HTERT RPE-1 (cell line): ENCODE data around the gene CDH24.

Experiments
- in situ Hi-C: fragments of 300-500 bp; cut with MboI; formaldehyde crosslinking; loops from 4 replicates; pipeline ENCODE4 v1.14.3; 2020; ENCODE audit warnings: low sequenced_read_pairs

The CDH24 gene

GRCh38 chr14:23066855-23067744, 9.8 kb upstream of the CDH24 start:
- in situ Hi-C loops, result no loop called here

GRCh38 chr14:23066368-23066767, 9.0 kb upstream of the CDH24 start:
- in situ Hi-C loops, result no loop called here

GRCh38 chr14:23063601-23064000, 6.3 kb upstream of the CDH24 start:
- in situ Hi-C loops, result no loop called here

DNA sequence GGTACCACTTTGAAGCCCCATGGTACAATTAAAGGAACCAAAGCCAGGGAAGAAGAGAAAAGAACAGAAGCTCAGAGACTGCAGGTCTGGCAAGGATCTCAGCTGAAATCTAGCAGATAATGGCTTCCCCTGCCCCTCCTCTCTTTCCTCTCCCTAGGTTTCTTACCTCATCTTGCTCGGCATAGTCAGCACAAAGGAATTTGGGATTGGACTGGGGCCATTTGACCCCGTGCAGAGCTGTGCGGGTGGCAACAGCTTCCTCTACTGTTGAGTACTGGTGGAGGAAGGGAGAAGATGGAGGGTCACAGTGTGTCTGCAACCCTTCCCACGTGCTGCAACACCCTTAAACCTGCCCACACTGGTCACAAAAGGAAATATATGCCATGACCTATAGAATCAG, 4.7 kb upstream of the CDH24 start:
- in situ Hi-C loops, result no loop called here

DNA sequence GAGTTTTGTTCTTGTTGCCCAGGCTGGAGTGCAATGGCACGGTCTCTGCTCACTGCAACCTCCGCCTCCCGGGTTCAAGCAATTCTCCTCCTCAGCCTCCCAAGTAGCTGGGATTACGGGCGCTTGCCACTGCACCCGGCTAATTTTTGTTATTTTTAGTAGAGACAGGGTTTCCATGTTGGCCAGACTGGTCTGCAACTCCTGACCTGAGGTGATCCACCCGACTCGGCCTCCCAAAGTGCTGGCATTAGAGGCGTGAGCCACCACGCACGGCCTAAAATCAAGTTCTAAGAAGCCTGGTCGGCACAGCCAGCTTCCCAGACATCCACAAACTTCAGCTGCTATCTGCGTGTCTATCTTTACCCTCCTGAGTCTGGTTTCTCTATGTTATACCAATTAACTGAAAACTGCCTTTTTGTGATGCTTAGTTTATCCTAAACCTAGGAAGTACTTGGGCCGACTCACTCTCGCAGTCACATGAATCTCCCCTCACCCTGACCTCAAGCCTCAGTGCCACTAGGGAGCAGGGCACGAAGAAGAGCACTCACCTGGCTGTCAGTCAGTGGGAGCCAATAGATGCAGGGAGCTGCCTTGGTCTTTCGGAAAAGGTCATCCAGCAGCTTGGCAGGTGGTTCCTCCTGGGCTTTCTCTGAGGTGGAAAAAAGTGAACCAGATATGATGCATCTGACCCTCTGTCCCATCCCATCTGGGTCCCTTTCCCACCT, 3.4 kb upstream of the CDH24 start:
- in situ Hi-C loops, result no loop called here

DNA sequence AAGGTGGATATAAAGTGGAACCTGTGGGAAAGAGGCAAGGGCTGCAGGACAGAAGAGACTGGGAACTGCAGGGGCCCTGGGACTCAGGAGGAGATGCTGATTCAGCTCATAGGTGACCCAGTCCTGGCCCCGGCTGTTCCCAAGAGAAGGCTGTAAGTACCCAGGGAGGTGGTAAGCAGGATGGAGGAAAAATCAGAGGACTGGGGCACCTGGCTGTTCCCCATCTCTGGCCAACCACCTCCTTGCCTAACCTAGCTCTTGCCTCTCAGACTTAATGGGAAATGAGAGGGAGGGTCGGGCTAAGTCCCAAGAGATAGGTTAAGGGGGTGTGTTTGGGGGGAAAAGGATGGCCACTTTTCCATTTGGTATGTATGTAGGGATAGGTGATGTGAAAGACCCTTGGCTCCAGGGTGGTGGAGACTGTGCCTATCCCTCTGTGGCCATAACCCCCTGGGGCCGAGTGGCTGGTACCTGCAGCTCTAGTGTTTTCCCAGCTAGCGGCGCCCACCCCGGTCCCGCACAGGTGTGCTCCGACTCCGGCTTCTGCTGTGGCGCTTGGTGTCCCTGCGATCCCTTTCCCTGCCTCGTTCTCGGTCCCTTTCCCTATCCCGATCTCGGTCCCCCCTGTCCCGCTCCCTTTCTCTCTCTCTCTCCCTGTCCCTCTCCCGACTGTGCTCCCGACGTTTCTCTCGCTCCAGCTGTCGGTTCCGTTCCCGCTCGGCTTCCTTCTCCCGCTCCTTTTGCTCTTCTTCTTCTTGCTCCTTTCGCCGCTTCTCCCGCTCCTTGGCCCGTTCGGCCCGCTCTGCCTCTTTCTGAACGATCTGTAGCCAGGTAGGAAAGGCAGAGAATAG, 1.6 kb upstream of the CDH24 start:
- in situ Hi-C loops, result no loop called here

DNA sequence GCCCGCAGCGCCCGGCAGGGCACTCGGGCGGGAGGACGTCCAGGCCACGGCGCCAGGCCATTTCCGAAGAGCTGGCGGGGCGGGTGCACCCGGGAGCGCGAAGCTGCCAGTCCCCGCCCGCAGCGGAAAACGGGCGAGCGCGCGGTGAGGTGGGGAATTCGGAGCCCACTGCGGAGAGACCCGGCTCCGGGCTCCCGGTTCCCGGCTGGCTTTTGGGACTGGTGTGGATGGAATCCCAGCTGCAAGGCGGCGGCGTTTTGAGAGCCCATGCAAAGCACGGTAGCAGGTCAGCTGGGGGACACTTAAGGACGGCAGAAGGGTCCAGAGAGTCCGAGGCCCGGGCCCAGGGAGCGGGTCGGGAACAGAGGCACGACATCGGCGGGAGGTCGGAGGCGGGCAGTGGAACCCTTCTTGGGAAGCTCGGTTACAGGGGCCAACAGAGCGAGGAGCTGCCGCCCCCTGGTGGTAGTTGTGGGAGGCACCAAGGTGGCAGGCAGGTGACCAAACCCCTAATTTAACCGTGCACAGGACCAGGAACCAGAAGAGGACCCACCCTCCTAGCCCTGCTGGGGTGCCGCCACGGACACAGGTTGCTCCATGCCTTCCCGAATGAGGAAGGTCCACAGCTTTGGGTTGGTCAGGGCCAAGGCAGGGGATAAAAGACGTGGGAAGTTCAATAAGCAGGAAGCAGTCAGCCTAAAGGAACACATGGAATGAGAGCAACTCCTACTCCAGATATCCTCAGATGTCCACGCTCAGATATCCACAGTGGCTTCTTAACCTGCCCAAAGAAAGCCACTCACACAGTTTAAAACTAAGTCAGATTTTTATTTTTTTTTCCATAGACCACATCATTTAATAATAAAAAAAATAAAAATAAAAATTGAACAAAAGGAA, 685 bp upstream of the CDH24 start:
- in situ Hi-C loops, result no loop called here

- in situ Hi-C loops, result no loop called here
Measured at GRCh38 chr14:23056145-23056955, 970 bp downstream of the CDH24 start.

GRCh38 chr14:23055621-23056144, 1.6 kb downstream of the CDH24 start:
- in situ Hi-C loops, result no loop called here

- in situ Hi-C loops, result no loop called here
Measured at GRCh38 chr14:23055147-23055550, 2.2 kb downstream of the CDH24 start.

DNA sequence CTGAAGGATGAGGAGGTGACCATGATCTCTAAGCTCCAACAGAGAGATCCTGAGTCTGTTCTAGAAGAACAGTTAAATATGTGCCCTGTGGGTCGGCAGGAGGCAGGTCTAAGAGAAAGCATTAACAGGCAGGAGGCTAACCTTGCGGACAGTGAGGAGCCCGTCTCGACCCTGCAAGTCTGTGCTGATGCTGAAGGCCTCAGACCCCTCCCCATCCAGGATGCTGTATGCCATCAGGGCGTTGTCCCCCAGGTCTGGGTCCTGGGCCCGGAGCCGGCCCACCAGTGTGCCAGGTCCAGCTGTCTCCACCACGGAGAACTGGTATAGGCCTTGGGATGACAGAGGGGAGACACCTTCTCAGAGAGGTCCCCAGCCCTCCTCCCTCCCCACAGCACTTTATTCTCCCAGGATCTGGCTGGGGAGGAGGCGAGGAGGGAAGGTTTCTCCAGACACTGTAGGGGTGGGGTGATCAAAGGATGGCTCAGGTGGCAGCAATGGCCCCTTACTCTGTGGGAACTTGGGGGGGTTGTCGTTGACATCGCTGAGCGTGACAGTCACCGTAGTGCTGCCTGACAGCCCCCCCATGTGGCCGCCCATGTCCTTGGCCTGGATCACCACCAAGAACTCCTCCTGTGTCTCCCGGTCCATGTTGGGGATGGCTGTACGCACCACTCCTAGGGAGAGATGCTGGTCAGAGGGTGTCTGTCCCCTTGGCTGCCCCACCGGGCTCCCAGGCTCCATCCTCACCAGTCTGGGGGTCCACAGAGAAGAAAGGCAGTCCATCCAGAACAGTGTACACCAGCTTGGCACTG, 3.1 kb downstream of the CDH24 start:
- in situ Hi-C loops, result no loop called here

DNA sequence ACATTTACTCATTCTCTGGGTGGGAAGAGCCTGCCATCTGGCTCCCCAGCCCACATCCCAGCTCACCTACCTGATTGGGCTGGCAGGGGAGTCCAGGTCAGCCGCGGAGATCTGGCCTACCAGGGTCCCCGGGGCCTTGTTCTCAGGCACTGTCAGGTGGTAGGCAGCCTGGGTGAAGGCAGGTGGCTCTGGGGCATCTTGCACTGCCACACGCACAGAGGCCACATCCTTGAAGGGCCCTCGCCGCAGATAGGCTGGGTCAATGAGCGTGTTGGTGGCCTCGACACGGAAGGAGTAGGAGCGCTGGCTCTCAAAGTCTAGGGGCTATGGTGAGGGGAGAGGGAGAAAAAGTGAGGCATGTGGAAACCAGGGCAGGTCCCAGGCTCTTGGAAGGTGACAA, 3.9 kb downstream of the CDH24 start:
- in situ Hi-C loops, result no loop called here

GRCh38 chr14:23052671-23053070, 4.6 kb downstream of the CDH24 start:
- in situ Hi-C loops, result no loop called here

GRCh38 chr14:23052182-23052623, 5.1 kb downstream of the CDH24 start:
- in situ Hi-C loops, result no loop called here

GRCh38 chr14:23051141-23052057, 5.9 kb downstream of the CDH24 start:
- in situ Hi-C loops, result no loop called here

DNA sequence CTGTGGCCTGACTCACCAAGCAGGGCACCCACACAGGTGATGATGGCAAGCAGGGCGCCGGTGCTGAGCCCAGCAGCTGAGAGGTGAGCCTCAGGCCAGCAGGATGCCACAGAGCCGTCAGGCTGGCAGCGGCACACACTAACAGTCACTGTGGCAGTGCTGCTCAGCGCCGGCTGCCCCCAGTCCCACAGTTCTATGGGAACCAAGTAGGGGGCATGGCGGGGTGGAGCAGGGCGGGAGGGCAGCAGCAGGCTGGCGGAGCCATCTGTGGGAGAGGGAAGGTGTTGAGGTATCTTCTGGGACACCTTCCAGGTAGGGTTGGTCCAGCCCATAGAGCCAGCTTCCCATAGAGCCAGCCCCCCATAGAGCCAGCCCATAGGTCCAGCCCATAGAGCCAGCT, 8.3 kb downstream of the CDH24 start:
- in situ Hi-C loops, result no loop called here
